K562 (cell line): ENCODE data around the gene ASCC2.

Experiments used
- CAMTA2 ChIP-seq: fragments of 250-450 bp; sonication (Bioruptor Pico); conservative IDR thresholded peaks from 2 replicates; pipeline ENCODE4 v1.5.1; 2022
- CHD2 ChIP-seq: IDR thresholded peaks from 2 replicates; pipeline ENCODE4 v1.6.1; 2011; ENCODE audit warnings: low read depth, low read length
- CTCF ChIP-seq, 3 experiments: IDR thresholded peaks in 2 of 3; conservative IDR thresholded peaks in 1 of 3; 2 replicates each; pipeline ENCODE4 v1.5.1; 2011 to 2012; ENCODE audit warnings: low read length in 3 of 3, mild to moderate bottlenecking in 3 of 3, control low read depth in 2 of 3, improper control_type of control experiment in 1 of 3, inconsistent platforms in 1 of 3, low read depth in 1 of 3, mixed read lengths in 1 of 3, moderate library complexity in 1 of 3; ENCODE audit not compliant: insufficient read depth in 2 of 3
- ESRRA ChIP-seq: fragments of 450-650 bp; IDR thresholded peaks from 2 replicates; pipeline ENCODE4 v1.6.1; 2014; ENCODE audit warnings: low read depth, mild to moderate bottlenecking, moderate library complexity, borderline replicate concordance
- HINFP ChIP-seq: fragments of 450-650 bp; conservative IDR thresholded peaks from 2 replicates; pipeline ENCODE4 v1.6.1; 2016; ENCODE audit warnings: missing genetic modification characterization, low read depth, mild to moderate bottlenecking, control low read depth, missing compliant biosample characterization
- MAX ChIP-seq: sonication (generic); formaldehyde crosslinking; IDR thresholded peaks from 2 replicates; pipeline ENCODE4 v1.9.0; 2022; ENCODE audit warnings: mild to moderate bottlenecking, missing genetic modification reagents
- NR1H2 ChIP-seq: sonication (generic); formaldehyde crosslinking; IDR thresholded peaks from 2 replicates; pipeline ENCODE4 v1.4.0; 2020; ENCODE audit warnings: mild to moderate bottlenecking, missing genetic modification reagents
- POLR2AphosphoS5 ChIP-seq: IDR thresholded peaks from 2 replicates; pipeline ENCODE4 v1.6.1; 2011; ENCODE audit warnings: mild to moderate bottlenecking, low read depth, low read length, moderate library complexity; ENCODE audit not compliant: control insufficient read depth, insufficient read depth
- RBM39 ChIP-seq: fragments of 200-400 bp; formaldehyde crosslinking; optimal IDR thresholded peaks from 2 replicates; pipeline ENCODE3; 2018; ENCODE audit warnings: low read depth, low read length
- REST ChIP-seq, 2 experiments: fragments of 450-650 bp; formaldehyde crosslinking in 1 of 2; IDR thresholded peaks; 2 replicates each; pipeline versions ENCODE4 v1.4.0 to v1.6.1; 2014 to 2020; ENCODE audit warnings: mild to moderate bottlenecking in 2 of 2, borderline replicate concordance in 1 of 2, low read depth in 1 of 2
- THRB ChIP-seq: fragments of 450-650 bp; formaldehyde crosslinking; conservative IDR thresholded peaks from 2 replicates; pipeline ENCODE4 v1.4.0; 2022; ENCODE audit warnings: mild to moderate bottlenecking, missing genetic modification characterization
- ZNF124 ChIP-seq: sonication (generic); formaldehyde crosslinking; IDR thresholded peaks from 2 replicates; pipeline ENCODE4 v1.8.1; 2022; ENCODE audit warnings: missing genetic modification reagents
- ZNF740 ChIP-seq, 3 experiments: fragments of 200-800 bp in 1 of 3; sonication (Bioruptor generic) in 1 of 3; sonication (generic) in 1 of 3; formaldehyde crosslinking in 1 of 3; IDR thresholded peaks; 2 replicates each; pipeline versions ENCODE4 v1.6.1 to v1.8.0; 2016 to 2022; ENCODE audit warnings: mild to moderate bottlenecking in 2 of 3, missing compliant biosample characterization in 2 of 3, missing genetic modification characterization in 2 of 3, missing genetic modification reagents in 1 of 3

GRCh38 chr22:29767171-29768051, 70.7 kb downstream of the ASCC2 start, which contains the start of gene UQCR10:
- TF ChIP-seq CTCF (IDR thresholded peaks at IDR 0.05 in 2 of 3, conservative IDR thresholded peaks at IDR 0.05 in 1 of 3; ENCODE audit: insufficient read depth in 2 of 3, low read depth in 1 of 3, low read length in 3 of 3), result no peak
- TF ChIP-seq NR1H2 (CRISPR knock-in tag), result no peak
- TF ChIP-seq ESRRA, result peak; percentile 88
- TF ChIP-seq RBM39, result no peak
- TF ChIP-seq REST (IDR thresholded peaks at IDR 0.05; ENCODE audit: borderline replicate concordance), result no peak
- no peak for TF ChIP-seq REST (CRISPR knock-in tag; IDR thresholded peaks at IDR 0.05; ENCODE audit: low read depth)
- TF ChIP-seq CAMTA2 (CRISPR knock-in tag), result no peak
- TF ChIP-seq HINFP, result no peak
- TF ChIP-seq THRB (CRISPR knock-in tag), result no peak
- TF ChIP-seq CHD2, result no peak
- TF ChIP-seq MAX (CRISPR knock-in tag), result no peak
- TF ChIP-seq POLR2AphosphoS5, result peak; percentile 57; the same call in 1 of the 2 replicates
- TF ChIP-seq ZNF740 (CRISPR knock-in tag; IDR thresholded peaks at IDR 0.05), result no peak
- no peak for TF ChIP-seq ZNF740 (tag; IDR thresholded peaks at IDR 0.05)
- no peak for TF ChIP-seq ZNF124
